Measurements from ENCODE around the gene ZNF407.

DNA sequence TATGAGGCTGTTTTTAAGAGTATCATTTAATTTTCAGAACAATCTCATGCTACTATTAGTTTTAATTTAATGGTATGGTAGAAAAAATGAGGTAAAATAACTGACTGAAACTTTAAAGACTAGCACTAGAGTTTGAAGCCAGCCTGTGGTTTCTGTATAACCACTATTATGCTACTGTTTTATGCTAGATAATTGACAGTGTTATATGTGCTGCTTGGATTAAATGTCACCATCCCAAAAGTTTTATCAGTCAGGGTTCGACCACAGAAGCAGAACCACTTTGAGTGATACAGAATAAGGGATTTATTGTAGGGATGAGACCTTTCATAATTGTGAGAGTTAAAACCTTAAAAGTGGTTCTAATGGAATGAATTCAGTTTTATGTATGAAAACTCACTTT, 339.6 kb downstream of the ZNF407 start:
- TF ChIP-seq CTCF (conservative IDR thresholded peaks at IDR 0.05; ENCODE audit: low read depth, low read length) (no peak), EZH2 (IDR thresholded peaks at IDR 0.05; ENCODE audit: borderline replicate concordance, low read depth, low read length, poor library complexity, severe bottlenecking) (no peak)

Measured in A673 (cell line).